Liver (tissue), 9 donors: ENCODE data around the gene RGL1. TPM values are rescaled to one million over a fixed set of nuclear protein-coding genes. Genes with fewer than 3 reads are reported as not detected.

Experiments used
- DNase-seq: peaks from one replicate; pipeline ENCODE4 v3.0.0-alpha.2; 2017; ENCODE audit warnings: low spot score
- H3K27ac ChIP-seq, 2 donors: one replicate each; pipeline ENCODE4 v1.7.0; 2013; ENCODE audit warnings: inconsistent platforms in 2 of 2, low read length in 2 of 2, control low read depth in 1 of 2, low read depth in 1 of 2, mild to moderate bottlenecking in 1 of 2
- H3K27me3 ChIP-seq, 4 donors: one replicate each; pipeline versions ENCODE4 v1.6.1 to v1.7.0; 2013; ENCODE audit warnings: low read length in 3 of 4, inconsistent platforms in 1 of 4, mild to moderate bottlenecking in 1 of 4, moderate library complexity in 1 of 4; ENCODE audit not compliant: control insufficient read depth in 4 of 4, insufficient read depth in 4 of 4
- H3K36me3 ChIP-seq, 4 donors: one replicate each; pipeline versions ENCODE4 v1.6.1 to v1.7.0; 2013; ENCODE audit warnings: low read length in 3 of 4, mild to moderate bottlenecking in 3 of 4, low read depth in 1 of 4, moderate library complexity in 1 of 4; ENCODE audit not compliant: control insufficient read depth in 4 of 4, insufficient read depth in 3 of 4
- H3K4me1 ChIP-seq, 4 donors: one replicate each; pipeline versions ENCODE4 v1.6.1 to v1.7.0; 2013; ENCODE audit warnings: low read length in 3 of 4, mild to moderate bottlenecking in 3 of 4, moderate library complexity in 1 of 4; ENCODE audit not compliant: control insufficient read depth in 4 of 4, insufficient read depth in 4 of 4
- H3K4me3 ChIP-seq, 3 donors: one replicate each; pipeline versions ENCODE4 v1.6.1 to v1.7.0; 2013; ENCODE audit warnings: low read length in 3 of 3, control low read depth in 1 of 3, low read depth in 1 of 3, mild to moderate bottlenecking in 1 of 3
- H3K9ac ChIP-seq, 2 donors: one replicate each; pipeline ENCODE4 v1.7.0; 2013; ENCODE audit warnings: low read length in 2 of 2, mild to moderate bottlenecking in 2 of 2, moderate library complexity in 2 of 2, control low read depth in 1 of 2, low read depth in 1 of 2
- H3K9me3 ChIP-seq, 4 donors: one replicate each; pipeline versions ENCODE4 v1.6.1 to v1.7.0; 2013; ENCODE audit warnings: low read length in 3 of 4; ENCODE audit not compliant: control insufficient read depth in 4 of 4
- EGR1 ChIP-seq, 2 donors: IDR thresholded peaks; 2 replicates each; pipeline ENCODE4 v1.6.1; 2016 to 2018; ENCODE audit warnings: antibody characterized with exemption in 2 of 2, low read depth in 2 of 2
- FOXA1 ChIP-seq: IDR thresholded peaks from 2 replicates; pipeline ENCODE4 v1.6.1; 2016; ENCODE audit warnings: antibody characterized with exemption
- FOXA2 ChIP-seq: IDR thresholded peaks from 2 replicates; pipeline ENCODE4 v1.6.1; 2016; ENCODE audit warnings: antibody characterized with exemption
- GABPA ChIP-seq, 2 donors: IDR thresholded peaks in 1 of 2; conservative IDR thresholded peaks in 1 of 2; 2 replicates each; pipeline ENCODE4 v1.6.1; 2016; ENCODE audit warnings: antibody characterized with exemption in 2 of 2, mild to moderate bottlenecking in 1 of 2, moderate library complexity in 1 of 2
- HNF4A ChIP-seq, 2 donors: conservative IDR thresholded peaks; 2 replicates each; pipeline ENCODE4 v1.6.1; 2016; ENCODE audit warnings: antibody characterized with exemption in 2 of 2, mild to moderate bottlenecking in 2 of 2
- HNF4G ChIP-seq: IDR thresholded peaks from 2 replicates; pipeline ENCODE4 v1.6.1; 2016; ENCODE audit warnings: antibody characterized with exemption
- JUND ChIP-seq, 2 donors: IDR thresholded peaks; 2 replicates each; pipeline ENCODE4 v1.6.1; 2016; ENCODE audit warnings: antibody characterized with exemption in 2 of 2
- NR2F2 ChIP-seq: IDR thresholded peaks from 2 replicates; pipeline ENCODE4 v1.6.1; 2016; ENCODE audit warnings: antibody characterized with exemption
- RAD21 ChIP-seq, 2 donors: IDR thresholded peaks; 2 replicates each; pipeline ENCODE4 v1.6.1; 2016; ENCODE audit warnings: antibody characterized with exemption in 2 of 2, mild to moderate bottlenecking in 2 of 2
- RXRA ChIP-seq, 2 donors: IDR thresholded peaks; 2 replicates each; pipeline ENCODE4 v1.6.1; 2017 to 2018; ENCODE audit warnings: antibody characterized with exemption in 2 of 2, mild to moderate bottlenecking in 1 of 2
- SP1 ChIP-seq: IDR thresholded peaks from 2 replicates; pipeline ENCODE4 v1.6.1; 2018; ENCODE audit warnings: antibody characterized with exemption, mild to moderate bottlenecking
- TAF1 ChIP-seq: conservative IDR thresholded peaks from 2 replicates; pipeline ENCODE4 v1.6.1; 2016; ENCODE audit warnings: antibody characterized with exemption, mild to moderate bottlenecking
- YY1 ChIP-seq: IDR thresholded peaks from 2 replicates; pipeline ENCODE4 v1.6.1; 2016; ENCODE audit warnings: antibody characterized with exemption, mild to moderate bottlenecking
- WGBS: extraction: QIAGEN DNeasy Blood & Tissue Kit; methylation state at CpG from one replicate; pipeline ENCODE4 v1.1.7; 2013; 5-methylcytosine and 5-hydroxymethylcytosine counted together
- polyA plus RNA-seq, 2 donors: library from polyadenylated mRNA; stranded (reverse) in 1 of 2; unstranded in 1 of 2; fragments of 200-250 nt in 1 of 2; fragments of >200 nt in 1 of 2; fragmentation: Nextera tagmentation in 1 of 2; extraction: Ambion mirVana in 1 of 2; gene quantifications; one replicate each; pipeline versions ENCODE4 v1.2.1 to v1.2.3, GENCODE V29; 2013 to 2015
- total RNA-seq, 2 donors: library from RNA; depleted of rRNA; stranded (reverse); fragments of >200 nt; gene quantifications; one replicate each; pipeline ENCODE4 v1.2.3, GENCODE V29; 2014
- TF ChIP-seq, protein P1 (sequence below): IDR thresholded peaks from 2 replicates; pipeline ENCODE4 v1.6.1; 2016; ENCODE audit warnings: antibody characterized with exemption
- TF ChIP-seq, protein P2 (sequence below): IDR thresholded peaks from 2 replicates; pipeline ENCODE4 v1.6.1; 2016; ENCODE audit warnings: antibody characterized with exemption, mild to moderate bottlenecking
- TF ChIP-seq, protein P3 (sequence below): fragments of 150-350 bp; IDR thresholded peaks from 2 replicates; pipeline ENCODE4 v1.5.1; 2017; ENCODE audit warnings: improper control_type of control experiment, low read depth, low read length; ENCODE audit not compliant: missing input control
- TF ChIP-seq, protein P4 (sequence below): IDR thresholded peaks from 2 replicates; pipeline ENCODE4 v1.6.1; 2016; ENCODE audit warnings: antibody characterized with exemption
- donor health status: healthy.
- donor health status: healthy.
- donor health status: healthy.
- donor health status: healthy.
- donor health status: healthy.

The RGL1 gene
- total and polyA plus RNA-seq, 4 donors, result 3.9 to 15.3 (median 8.9) TPM

DNA sequence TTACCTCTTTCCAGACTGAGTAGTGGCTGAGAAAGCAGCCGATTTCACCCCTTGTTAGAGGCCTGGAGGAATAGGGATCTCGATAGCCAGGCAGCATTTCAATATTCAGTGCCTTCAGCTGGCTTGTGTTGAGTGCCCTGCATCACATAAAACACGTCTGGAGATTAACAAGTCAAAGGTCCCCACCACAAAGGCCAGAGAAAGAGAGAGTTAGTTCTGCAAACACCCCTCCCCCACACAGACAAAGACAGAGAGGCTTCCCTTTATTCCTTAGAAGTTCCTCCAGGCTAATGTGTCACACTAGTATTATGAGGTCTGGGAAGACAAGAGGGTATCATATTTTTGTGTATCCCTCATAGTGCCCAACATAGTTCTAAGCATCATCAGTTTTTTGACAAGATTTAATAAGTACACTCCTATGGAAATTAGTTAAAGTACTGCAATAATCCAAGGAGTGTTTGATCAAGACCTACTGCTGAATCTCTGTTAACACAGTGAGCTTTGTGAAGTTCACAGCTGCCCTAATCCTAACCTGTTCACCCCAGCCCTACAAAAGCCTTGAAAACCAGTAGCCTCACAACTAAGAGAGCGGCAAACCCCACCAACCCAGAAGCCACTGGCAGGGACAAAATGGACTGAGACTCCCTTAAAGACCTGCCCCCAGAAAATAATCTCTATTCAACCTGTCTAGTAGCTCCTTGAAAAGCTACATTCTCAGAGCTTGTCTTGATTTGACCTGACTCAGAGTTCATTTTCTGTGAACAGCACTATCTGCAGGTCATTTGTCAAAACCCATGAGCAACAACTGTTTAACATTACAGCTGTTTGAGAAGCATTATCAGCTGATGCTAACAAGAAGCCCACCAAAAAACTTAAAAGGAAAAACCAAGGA, 140.8 kb downstream of the RGL1 start:
- H3K9me3 ChIP-seq, result no peaks in the 10 kb centered on the region
- DNase-seq, result no peak
- H3K36me3 ChIP-seq, result no peaks in the 10 kb centered on the region
- H3K4me1 ChIP-seq, result no peaks in the 10 kb centered on the region
- TF ChIP-seq RAD21 (IDR thresholded peaks at IDR 0.05) (no peak), FOXA2 (no peak), NR2F2 (no peak)
- TF ChIP-seq, protein P1, sequence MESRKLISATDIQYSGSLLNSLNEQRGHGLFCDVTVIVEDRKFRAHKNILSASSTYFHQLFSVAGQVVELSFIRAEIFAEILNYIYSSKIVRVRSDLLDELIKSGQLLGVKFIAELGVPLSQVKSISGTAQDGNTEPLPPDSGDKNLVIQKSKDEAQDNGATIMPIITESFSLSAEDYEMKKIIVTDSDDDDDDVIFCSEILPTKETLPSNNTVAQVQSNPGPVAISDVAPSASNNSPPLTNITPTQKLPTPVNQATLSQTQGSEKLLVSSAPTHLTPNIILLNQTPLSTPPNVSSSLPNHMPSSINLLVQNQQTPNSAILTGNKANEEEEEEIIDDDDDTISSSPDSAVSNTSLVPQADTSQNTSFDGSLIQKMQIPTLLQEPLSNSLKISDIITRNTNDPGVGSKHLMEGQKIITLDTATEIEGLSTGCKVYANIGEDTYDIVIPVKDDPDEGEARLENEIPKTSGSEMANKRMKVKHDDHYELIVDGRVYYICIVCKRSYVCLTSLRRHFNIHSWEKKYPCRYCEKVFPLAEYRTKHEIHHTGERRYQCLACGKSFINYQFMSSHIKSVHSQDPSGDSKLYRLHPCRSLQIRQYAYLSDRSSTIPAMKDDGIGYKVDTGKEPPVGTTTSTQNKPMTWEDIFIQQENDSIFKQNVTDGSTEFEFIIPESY, result no peak
- H3K9ac ChIP-seq, result no peak overlapping the region
- H3K27ac ChIP-seq, result no peak overlapping the region
- 68% methylated on average over 4 of the region's 4 CpGs for WGBS
- no peak overlapping the region for H3K4me3 ChIP-seq
- H3K27me3 ChIP-seq, result no peaks in the 10 kb centered on the region

DNA sequence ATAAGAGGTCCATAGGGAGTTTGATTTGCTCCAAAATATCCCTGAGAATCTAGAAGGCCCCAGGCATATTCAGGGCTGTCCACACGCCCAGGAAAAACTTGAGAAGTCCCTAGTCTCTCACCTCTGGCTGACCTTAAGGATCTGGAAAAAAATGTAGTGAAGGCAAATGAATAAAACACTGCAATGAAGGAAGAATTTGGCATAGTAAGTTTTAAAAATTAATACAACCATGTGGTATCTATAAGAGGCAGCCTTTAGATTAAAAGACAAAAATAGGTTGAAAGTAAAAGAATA, 141.3 kb downstream of the RGL1 start:
- TF ChIP-seq FOXA1, result no peak
- TF ChIP-seq, protein P1, result no peak
- TF ChIP-seq EGR1 (IDR thresholded peaks at IDR 0.05; ENCODE audit: low read depth in 2 of 2), result no peak
- TF ChIP-seq YY1, result no peak
- no peak for TF ChIP-seq HNF4A (conservative IDR thresholded peaks at IDR 0.05)
- no peak for TF ChIP-seq JUND (IDR thresholded peaks at IDR 0.05)
- TF ChIP-seq, protein P2, sequence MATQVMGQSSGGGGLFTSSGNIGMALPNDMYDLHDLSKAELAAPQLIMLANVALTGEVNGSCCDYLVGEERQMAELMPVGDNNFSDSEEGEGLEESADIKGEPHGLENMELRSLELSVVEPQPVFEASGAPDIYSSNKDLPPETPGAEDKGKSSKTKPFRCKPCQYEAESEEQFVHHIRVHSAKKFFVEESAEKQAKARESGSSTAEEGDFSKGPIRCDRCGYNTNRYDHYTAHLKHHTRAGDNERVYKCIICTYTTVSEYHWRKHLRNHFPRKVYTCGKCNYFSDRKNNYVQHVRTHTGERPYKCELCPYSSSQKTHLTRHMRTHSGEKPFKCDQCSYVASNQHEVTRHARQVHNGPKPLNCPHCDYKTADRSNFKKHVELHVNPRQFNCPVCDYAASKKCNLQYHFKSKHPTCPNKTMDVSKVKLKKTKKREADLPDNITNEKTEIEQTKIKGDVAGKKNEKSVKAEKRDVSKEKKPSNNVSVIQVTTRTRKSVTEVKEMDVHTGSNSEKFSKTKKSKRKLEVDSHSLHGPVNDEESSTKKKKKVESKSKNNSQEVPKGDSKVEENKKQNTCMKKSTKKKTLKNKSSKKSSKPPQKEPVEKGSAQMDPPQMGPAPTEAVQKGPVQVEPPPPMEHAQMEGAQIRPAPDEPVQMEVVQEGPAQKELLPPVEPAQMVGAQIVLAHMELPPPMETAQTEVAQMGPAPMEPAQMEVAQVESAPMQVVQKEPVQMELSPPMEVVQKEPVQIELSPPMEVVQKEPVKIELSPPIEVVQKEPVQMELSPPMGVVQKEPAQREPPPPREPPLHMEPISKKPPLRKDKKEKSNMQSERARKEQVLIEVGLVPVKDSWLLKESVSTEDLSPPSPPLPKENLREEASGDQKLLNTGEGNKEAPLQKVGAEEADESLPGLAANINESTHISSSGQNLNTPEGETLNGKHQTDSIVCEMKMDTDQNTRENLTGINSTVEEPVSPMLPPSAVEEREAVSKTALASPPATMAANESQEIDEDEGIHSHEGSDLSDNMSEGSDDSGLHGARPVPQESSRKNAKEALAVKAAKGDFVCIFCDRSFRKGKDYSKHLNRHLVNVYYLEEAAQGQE, result no peak
- TF ChIP-seq, protein P3, sequence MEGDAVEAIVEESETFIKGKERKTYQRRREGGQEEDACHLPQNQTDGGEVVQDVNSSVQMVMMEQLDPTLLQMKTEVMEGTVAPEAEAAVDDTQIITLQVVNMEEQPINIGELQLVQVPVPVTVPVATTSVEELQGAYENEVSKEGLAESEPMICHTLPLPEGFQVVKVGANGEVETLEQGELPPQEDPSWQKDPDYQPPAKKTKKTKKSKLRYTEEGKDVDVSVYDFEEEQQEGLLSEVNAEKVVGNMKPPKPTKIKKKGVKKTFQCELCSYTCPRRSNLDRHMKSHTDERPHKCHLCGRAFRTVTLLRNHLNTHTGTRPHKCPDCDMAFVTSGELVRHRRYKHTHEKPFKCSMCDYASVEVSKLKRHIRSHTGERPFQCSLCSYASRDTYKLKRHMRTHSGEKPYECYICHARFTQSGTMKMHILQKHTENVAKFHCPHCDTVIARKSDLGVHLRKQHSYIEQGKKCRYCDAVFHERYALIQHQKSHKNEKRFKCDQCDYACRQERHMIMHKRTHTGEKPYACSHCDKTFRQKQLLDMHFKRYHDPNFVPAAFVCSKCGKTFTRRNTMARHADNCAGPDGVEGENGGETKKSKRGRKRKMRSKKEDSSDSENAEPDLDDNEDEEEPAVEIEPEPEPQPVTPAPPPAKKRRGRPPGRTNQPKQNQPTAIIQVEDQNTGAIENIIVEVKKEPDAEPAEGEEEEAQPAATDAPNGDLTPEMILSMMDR, result no peak
- TF ChIP-seq FOXA2, result no peak
- TF ChIP-seq HNF4G, result no peak
- TF ChIP-seq TAF1, result no peak
- no peak for TF ChIP-seq SP1
- TF ChIP-seq RXRA (IDR thresholded peaks at IDR 0.05), result no peak
- TF ChIP-seq, protein P4, sequence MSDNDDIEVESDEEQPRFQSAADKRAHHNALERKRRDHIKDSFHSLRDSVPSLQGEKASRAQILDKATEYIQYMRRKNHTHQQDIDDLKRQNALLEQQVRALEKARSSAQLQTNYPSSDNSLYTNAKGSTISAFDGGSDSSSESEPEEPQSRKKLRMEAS, result no peak
- no peak for TF ChIP-seq NR2F2
- no peak for TF ChIP-seq GABPA (IDR thresholded peaks at IDR 0.05 in 1 of 2, conservative IDR thresholded peaks at IDR 0.05 in 1 of 2)
- Histone ChIP-seq H3K9ac (no peak overlapping the region), H3K4me1 (no peaks in the 10 kb centered on the region), H3K9me3 (no peaks in the 10 kb centered on the region), H3K27me3 (no peaks in the 10 kb centered on the region), H3K27ac (no peak overlapping the region), H3K36me3 (no peaks in the 10 kb centered on the region), H3K4me3 (no peak overlapping the region)
- WGBS, result 86% methylated on average over 1 of the region's 1 CpG
- no peak for DNase-seq
